K562 (cell line): Measurements from ENCODE around the gene TRIM10. TPM values are rescaled to one million over a fixed set of nuclear protein-coding genes. Genes with fewer than 3 reads are reported as not detected.

ENCODE experiments used
- ATAC-seq: fragments of 200-7000 bp; cut with Tn5 transposase; 3 replicates; pipeline ENCODE4 v1.9.1; 2020; ENCODE audit warnings: moderate library complexity
- BruUV-seq: library from RNA; stranded (reverse); fragments of 400-500 nt; replicated peaks from 2 replicates; lab custom pipeline; 2021; lab: Mats Ljungman, UMichigan
- CTCF ChIA-PET: fragments of 300-600 bp; formaldehyde crosslinking; extraction: SDS; loops from one replicate; lab custom pipeline; 2021; ENCODE audit warnings: low intra/inter-chr PET ratio; lab: Yijun Ruan, JAX
- POLR2A ChIA-PET: fragments of 300-600, 350-650 bp; sonication (Branson Sonifier 250); formaldehyde crosslinking; extraction: SDS; loops from one replicate; lab custom pipeline; 2021; ENCODE audit warnings: antibody characterized with exemption, inconsistent platforms; lab: Yijun Ruan, JAX
- DNase-seq, 4 experiments: peaks; one replicate each; pipeline versions ENCODE4 v3.0.0 to v3.0.0-alpha.2; 2011 to 2018; ENCODE audit warnings: low spot score in 3 of 4, mixed read lengths in 3 of 4; ENCODE audit errors: extremely low read depth in 1 of 4
- FAIRE-seq: peaks from 2 replicates; lab custom pipeline; 2011; peaks lifted over from hg19 to GRCh38; lab: Jason Lieb, UNC
- H2AFZ ChIP-seq: 2 replicates; pipeline ENCODE4 v1.6.0; 2011; ENCODE audit warnings: low read depth, low read length, control low read depth, inconsistent platforms
- H3K27ac ChIP-seq: fragments of 200-600 bp; 3 replicates; pipeline ENCODE4 v1.8.0; 2011; ENCODE audit warnings: low read depth, mild to moderate bottlenecking, control low read depth, inconsistent platforms, low read length, moderate library complexity, mixed read lengths; ENCODE audit errors: extremely low read depth
- H3K27me3 ChIP-seq, 2 experiments: fragments of 300-600 bp in 1 of 2; 2 replicates in 1 of 2; 3 replicates in 1 of 2; pipeline versions ENCODE4 v1.6.0 to v1.8.0; 2011; ENCODE audit warnings: inconsistent platforms in 2 of 2, low read length in 2 of 2, mild to moderate bottlenecking in 1 of 2, mixed read lengths in 1 of 2, moderate library complexity in 1 of 2; ENCODE audit not compliant: control insufficient read depth in 2 of 2, insufficient read depth in 2 of 2
- H3K36me3 ChIP-seq: fragments of 300-600 bp; 3 replicates; pipeline ENCODE4 v1.8.0; 2011; ENCODE audit warnings: mild to moderate bottlenecking, low read length, inconsistent platforms; ENCODE audit not compliant: control insufficient read depth, insufficient read depth
- H3K4me1 ChIP-seq, 2 experiments: fragments of 200-600 bp in 1 of 2; replicated peaks in 1 of 2; 2 replicates in 1 of 2; 3 replicates in 1 of 2; pipeline versions ENCODE4 v1.5.1 to v1.8.0; 2011; ENCODE audit warnings: inconsistent platforms in 2 of 2, low read length in 2 of 2, mild to moderate bottlenecking in 1 of 2, mixed read lengths in 1 of 2, moderate library complexity in 1 of 2; ENCODE audit not compliant: control insufficient read depth in 2 of 2, insufficient read depth in 2 of 2
- H3K4me2 ChIP-seq: 2 replicates; pipeline ENCODE4 v1.6.1; 2011; ENCODE audit warnings: low read length, control low read depth, inconsistent platforms, mixed read lengths; ENCODE audit not compliant: insufficient read depth
- H3K4me3 ChIP-seq: fragments of 200-600 bp; sonication (generic), shearing (Covaris generic); 2 replicates; pipeline ENCODE4 v1.5.1; 2016; ENCODE audit warnings: control low read depth, inconsistent platforms
- H3K79me2 ChIP-seq: fragments of 200-600 bp; 3 replicates; pipeline ENCODE4 v1.8.0; 2011; ENCODE audit warnings: low read length, inconsistent platforms; ENCODE audit not compliant: control insufficient read depth, insufficient read depth
- H3K9ac ChIP-seq, 2 experiments: 2 replicates each; pipeline versions ENCODE4 v1.6.0 to v1.6.1; 2011; ENCODE audit warnings: low read depth in 2 of 2, low read length in 2 of 2, control low read depth in 1 of 2, inconsistent platforms in 1 of 2, mild to moderate bottlenecking in 1 of 2, mixed read lengths in 1 of 2; ENCODE audit not compliant: insufficient read depth in 1 of 2
- H3K9me1 ChIP-seq: one replicate; pipeline ENCODE4 v1.6.0; 2011; ENCODE audit warnings: inconsistent platforms, mild to moderate bottlenecking, low read length, moderate library complexity; ENCODE audit not compliant: control insufficient read depth, insufficient read depth
- H3K9me3 ChIP-seq: replicated peaks from 2 replicates; pipeline ENCODE4 v1.5.1; 2011; ENCODE audit warnings: low read depth, low read length, inconsistent platforms; ENCODE audit not compliant: control insufficient read depth, insufficient read depth
- H4K20me1 ChIP-seq: replicated peaks from 2 replicates; pipeline ENCODE4 v1.6.1; 2011; ENCODE audit warnings: low read length, inconsistent platforms, mixed read lengths; ENCODE audit not compliant: control insufficient read depth, insufficient read depth
- CTCF ChIP-seq, 3 experiments: IDR thresholded peaks in 2 of 3; conservative IDR thresholded peaks in 1 of 3; 2 replicates each; pipeline ENCODE4 v1.5.1; 2011 to 2012; ENCODE audit warnings: low read length in 3 of 3, mild to moderate bottlenecking in 3 of 3, control low read depth in 2 of 3, improper control_type of control experiment in 1 of 3, inconsistent platforms in 1 of 3, low read depth in 1 of 3, mixed read lengths in 1 of 3, moderate library complexity in 1 of 3; ENCODE audit not compliant: insufficient read depth in 2 of 3
- ETV6 ChIP-seq, 3 experiments: fragments of 150-350 bp in 1 of 3; sonication (generic) in 1 of 3; formaldehyde crosslinking in 1 of 3; IDR thresholded peaks; 2 replicates each; pipeline versions ENCODE4 v1.6.1 to v1.8.0; 2014 to 2022; ENCODE audit warnings: borderline replicate concordance in 2 of 3, low read depth in 2 of 3, antibody characterized with exemption in 1 of 3, low read length in 1 of 3, mild to moderate bottlenecking in 1 of 3, missing genetic modification reagents in 1 of 3
- HBP1 ChIP-seq: fragments of 450-650 bp; formaldehyde crosslinking; IDR thresholded peaks from 2 replicates; pipeline ENCODE4 v1.4.0; 2022; ENCODE audit warnings: missing genetic modification characterization
- NFATC3 ChIP-seq: fragments of 450-650 bp; IDR thresholded peaks from 2 replicates; pipeline ENCODE4 v1.6.1; 2017; ENCODE audit warnings: mild to moderate bottlenecking
- PBX2 ChIP-seq, 2 experiments: IDR thresholded peaks in 1 of 2; conservative IDR thresholded peaks in 1 of 2; 2 replicates each; pipeline ENCODE4 v1.6.1; 2016; ENCODE audit warnings: low read depth in 2 of 2, mild to moderate bottlenecking in 1 of 2, missing compliant biosample characterization in 1 of 2, missing genetic modification characterization in 1 of 2, moderate library complexity in 1 of 2
- POLR2A ChIP-seq: fragments of 450-650 bp; conservative IDR thresholded peaks from 2 replicates; pipeline ENCODE4 v1.6.1; 2016
- TRIM28 ChIP-seq: fragments of 450-650 bp; IDR thresholded peaks from 2 replicates; pipeline ENCODE4 v1.6.1; 2017
- ZNF316 ChIP-seq: fragments of 450-650 bp; IDR thresholded peaks from 2 replicates; pipeline ENCODE4 v1.6.1; 2016
- WGBS: fragments of 100-300 bp; shearing (Covaris generic); methylation state at CpG from one replicate; pipeline ENCODE4 v1.1.6; 2016; ENCODE audit warnings: low coverage, mixed read lengths; ENCODE audit not compliant: insufficient coverage; ENCODE audit errors: missing lambda C conversion rate; 5-methylcytosine and 5-hydroxymethylcytosine counted together
- in situ Hi-C: fragments of 300-500 bp; cut with MboI; formaldehyde crosslinking; loops from 4 replicates; pipeline ENCODE4 v1.15.0; 2018; ENCODE audit warnings: inconsistent platforms, mixed read lengths
- intact Hi-C: fragments of 100-400 bp; cut with micrococcal nuclease; formaldehyde crosslinking; loops from 2 replicates; pipeline ENCODE4 v1.14.2; 2022
- polyA plus RNA-seq, 8 experiments: library from polyadenylated mRNA; depleted of rRNA in 4 of 8; stranded (reverse) in 5 of 8; unstranded in 3 of 8; fragments of >200 nt; fragmentation: Nextera tagmentation in 2 of 8; fragmentation: Illumina TruSeq in 1 of 8; extraction: Ambion mirVana in 2 of 8; extraction: Trizol in 1 of 8; gene quantifications; 2 replicates each; pipeline versions ENCODE4 v1.2.1 to v1.2.3, GENCODE V29; 2011 to 2014; ENCODE audit warnings: inconsistent platforms in 1 of 8, missing spikeins in 1 of 8
- total RNA-seq, 7 experiments: library from RNA; depleted of rRNA in 6 of 7; stranded (reverse); fragments of >200 nt in 6 of 7; fragmentation: Illumina TruSeq in 2 of 7; extraction: Trizol in 2 of 7; gene quantifications; 2 replicates each; pipeline versions ENCODE4 v1.2.1 to v1.2.3, GENCODE V29; 2011 to 2021; ENCODE audit warnings: low replicate concordance in 1 of 7

The TRIM10 gene
- total and polyA plus RNA-seq, 9 of the 15 experiments (the other 6 are each of a cell fraction or from before 2014, with no cell fraction given): 0.15 to 0.90 (median 0.36) TPM

GRCh38 chr6:30149234-30149633, 11.8 kb downstream of the TRIM10 start:
- POLR2A ChIA-PET: no interaction called here
- ATAC-seq (0 out of 3 replicates have a peak, but pooled peaks have one; percentile 40), DNase-seq (peak in 2 of 4 experiments; percentile 27 to 30), FAIRE-seq (no peak)
- peaks cover 5 to 38% of the 10 kb centered on the region in 2 experiments; a peak in 4 of 5 replicates for H3K27me3 ChIP-seq
- H3K9me1 ChIP-seq: no peaks in the 10 kb centered on the region
- H2AFZ ChIP-seq: no peak overlapping the region; the same call in 1 of the 2 replicates
- in situ Hi-C loops: no loop called here
- no peaks in the 10 kb centered on the region for H4K20me1 ChIP-seq
- no TSS peak for BruUV-seq
- no peak overlapping the region for H3K27ac ChIP-seq
- TF ChIP-seq CTCF (IDR thresholded peaks at IDR 0.05 in 2 of 3, conservative IDR thresholded peaks at IDR 0.05 in 1 of 3; ENCODE audit: insufficient read depth in 2 of 3, low read depth in 1 of 3, low read length in 3 of 3): peak in 1 of 3 experiments; percentile 21; a peak in 2 of 6 replicates
- no peak for TF ChIP-seq ZNF316
- 6% methylated on average over 3 of the region's 3 CpGs for WGBS
- intact Hi-C loops: no loop called here
- no peaks in the 10 kb centered on the region for H3K9me3 ChIP-seq
- H3K4me1 ChIP-seq: peaks cover 4 to 21% of the 10 kb centered on the region in 2 experiments
- H3K4me2 ChIP-seq: no peak overlapping the region
- H3K36me3 ChIP-seq: no peaks in the 10 kb centered on the region
- CTCF ChIA-PET: no interaction called here
- H3K79me2 ChIP-seq: no peaks in the 10 kb centered on the region
- H3K4me3 ChIP-seq: no peak overlapping the region
- H3K9ac ChIP-seq: no peak overlapping the region

- Histone ChIP-seq H3K4me2 (no peak overlapping the region), H4K20me1 (no peaks in the 10 kb centered on the region), H2AFZ (no peak overlapping the region), H3K9me3 (no peaks in the 10 kb centered on the region), H3K9me1 (no peaks in the 10 kb centered on the region), H3K4me3 (no peak overlapping the region), H3K36me3 (no peaks in the 10 kb centered on the region), H3K4me1 (peaks cover 0 to 15% of the 10 kb centered on the region in 2 experiments; a peak in 3 of 5 replicates), H3K79me2 (no peaks in the 10 kb centered on the region), H3K27ac (no peak overlapping the region), H3K27me3 (peaks cover 5 to 30% of the 10 kb centered on the region in 2 experiments; a peak in 4 of 5 replicates), H3K9ac (no peak overlapping the region)
- intact Hi-C loops (no loop called here), in situ Hi-C loops (no loop called here)
- ChIA-PET POLR2A (no interaction called here), CTCF (no interaction called here)
- DNase-seq (no peak), FAIRE-seq (no peak), ATAC-seq (peak; percentile 64)
- no TSS peak for BruUV-seq
- WGBS: 19% methylated on average over 3 of the region's 3 CpGs
- TF ChIP-seq PBX2 (CRISPR knock-in tag; IDR thresholded peaks at IDR 0.05; ENCODE audit: low read depth) (no peak), PBX2 (tag; conservative IDR thresholded peaks at IDR 0.05; ENCODE audit: low read depth) (no peak), POLR2A (no peak), TRIM28 (no peak), NFATC3 (no peak), ETV6 (IDR thresholded peaks at IDR 0.05; ENCODE audit: borderline replicate concordance in 1 of 2, low read depth in 2 of 2, low read length in 1 of 2) (no peak), ETV6 (CRISPR knock-in tag; IDR thresholded peaks at IDR 0.05; ENCODE audit: borderline replicate concordance) (no peak), HBP1 (CRISPR knock-in tag) (no peak)
Observed at GRCh38 chr6:30147096-30147495, 13.9 kb downstream of the TRIM10 start.
